NCI-H2227 treated with DMSO at 0.1 percent for 48 hours (cell line): ENCODE measurements around the gene CNGB1.
"Not testable (repeated sequence)": the region's sequence is repeated elsewhere in the genome, so short reads cannot be mapped to it uniquely, and the experiment has no call there.

ENCODE experiments used
- DNase-seq: peaks from one replicate; lab custom pipeline; 2025; lab: John Stamatoyannopoulos, UW

Gene CNGB1

GRCh38 chr16:57887711-57888110 is 83.2 kb downstream of the CNGB1 start:
- no peak for DNase-seq

GRCh38 chr16:57886427-57886826 is 84.5 kb downstream of the CNGB1 start:
- no peak for DNase-seq

DNA sequence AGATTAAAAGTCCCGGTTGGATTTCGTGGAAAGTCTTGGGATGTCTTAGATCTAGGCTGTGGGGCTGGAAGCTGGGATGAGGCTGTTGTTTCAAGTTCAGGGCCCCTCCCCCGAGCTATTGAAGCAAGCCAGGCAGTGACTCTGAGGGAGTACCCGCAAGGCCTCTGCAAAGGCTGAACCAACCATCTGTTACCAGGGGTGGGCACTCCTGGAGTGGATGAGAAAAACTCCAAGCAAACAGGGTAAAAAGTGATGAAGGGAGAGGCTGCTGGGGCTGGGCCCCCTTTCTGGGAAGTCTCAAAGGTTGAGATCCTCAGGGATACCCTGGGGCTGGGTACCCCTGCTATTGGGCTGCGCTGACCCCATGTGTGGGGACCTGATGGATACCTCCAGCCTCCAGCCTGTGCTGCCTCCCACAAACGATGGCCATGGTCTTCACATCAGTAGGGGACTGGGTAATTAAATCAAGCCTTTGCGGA is 86.2 kb downstream of the CNGB1 start:
- DNase-seq, result no peak

DNA sequence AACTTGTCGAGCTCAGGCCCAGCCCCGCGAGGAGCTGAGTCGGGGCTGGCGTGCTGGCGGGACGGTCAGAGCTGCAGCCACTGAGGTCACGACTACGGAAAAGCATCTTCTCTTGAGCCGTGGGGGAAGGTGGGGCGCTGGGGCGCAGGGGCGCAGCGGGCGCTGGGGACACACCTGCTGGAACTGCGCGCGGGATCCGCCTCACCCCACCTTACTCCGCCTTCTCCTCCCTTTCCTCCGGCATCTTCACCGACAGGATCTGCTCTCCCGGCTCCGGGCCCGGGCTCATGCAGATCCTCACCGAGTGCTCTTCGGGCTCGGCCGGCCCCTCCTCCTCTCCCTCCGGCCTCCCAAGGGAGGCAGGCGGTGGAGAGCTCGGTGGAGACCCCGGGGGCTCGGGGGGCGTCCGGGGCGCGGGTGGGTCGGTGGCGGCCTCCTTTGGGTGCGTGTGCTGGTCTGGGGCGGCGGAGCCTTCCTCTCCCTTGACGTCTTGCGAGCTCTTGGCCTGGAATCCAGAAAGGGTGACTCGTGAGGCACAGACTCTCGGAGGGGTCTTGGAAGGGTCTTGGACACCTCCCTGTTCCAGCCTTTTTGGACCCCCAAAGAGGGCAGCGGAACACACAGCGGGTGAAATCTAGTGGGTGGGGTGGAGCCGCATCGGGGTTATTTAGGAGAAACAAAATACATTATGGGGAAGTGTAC is 86.8 kb downstream of the CNGB1 start:
- no peak for DNase-seq

DNA sequence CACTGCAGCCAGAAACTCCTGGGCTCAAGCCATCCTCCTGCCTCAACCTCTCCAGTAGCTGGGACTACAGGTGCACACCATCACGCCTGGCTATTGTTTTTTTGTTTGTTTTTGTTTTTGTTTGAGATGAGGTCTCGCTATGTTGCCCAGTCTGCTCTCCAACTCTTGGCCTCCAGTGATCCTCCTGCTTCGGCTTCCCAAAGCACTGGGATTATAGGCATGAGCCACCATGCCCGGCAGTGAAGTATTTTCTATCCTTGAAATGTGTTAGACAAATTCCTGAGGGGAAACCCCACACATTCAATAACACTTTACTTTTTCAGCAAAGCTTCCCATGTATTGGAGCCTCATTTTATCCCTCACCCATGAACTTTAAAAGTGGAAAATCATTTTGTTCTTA is 87.4 kb downstream of the CNGB1 start:
- no peak for DNase-seq

DNA sequence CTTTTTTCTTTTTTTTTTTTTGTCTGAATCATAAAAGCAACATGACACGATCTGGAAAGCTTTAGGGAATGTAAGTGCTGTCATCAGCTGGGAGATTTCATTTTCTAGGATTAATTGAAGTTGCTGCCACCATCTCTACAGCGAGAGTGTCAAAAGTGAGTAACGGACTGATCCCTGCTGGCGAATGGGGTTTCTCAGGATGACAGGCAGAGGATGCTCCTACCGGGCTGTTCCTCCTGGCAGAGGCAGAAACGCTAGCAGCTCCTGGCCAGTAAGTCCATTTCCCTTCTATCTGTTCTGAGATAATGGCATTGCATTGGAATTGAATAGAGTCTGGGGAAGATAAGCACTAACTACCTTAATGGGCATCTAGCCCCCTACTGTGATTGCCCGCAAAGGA is 88.1 kb downstream of the CNGB1 start:
- no peak for DNase-seq

DNA sequence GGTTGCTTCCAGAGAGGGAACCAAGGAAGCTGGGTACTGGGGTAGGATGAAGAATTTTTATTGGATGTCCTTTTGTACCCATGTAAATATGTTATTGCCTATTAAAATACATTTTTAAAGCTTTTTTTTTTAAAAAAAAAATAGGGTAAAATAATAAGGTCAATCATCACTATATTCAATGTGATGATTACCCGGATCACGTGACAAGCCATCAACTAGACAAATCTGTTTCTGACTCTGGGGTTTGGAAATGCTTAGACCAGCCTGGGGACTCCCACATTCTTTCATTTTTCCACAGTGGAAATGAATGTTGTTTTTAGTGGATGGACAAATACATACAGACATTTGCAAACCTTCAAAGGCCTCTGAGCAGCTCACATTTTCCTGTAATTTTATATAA is 88.7 kb downstream of the CNGB1 start:
- DNase-seq, result no peak

DNA sequence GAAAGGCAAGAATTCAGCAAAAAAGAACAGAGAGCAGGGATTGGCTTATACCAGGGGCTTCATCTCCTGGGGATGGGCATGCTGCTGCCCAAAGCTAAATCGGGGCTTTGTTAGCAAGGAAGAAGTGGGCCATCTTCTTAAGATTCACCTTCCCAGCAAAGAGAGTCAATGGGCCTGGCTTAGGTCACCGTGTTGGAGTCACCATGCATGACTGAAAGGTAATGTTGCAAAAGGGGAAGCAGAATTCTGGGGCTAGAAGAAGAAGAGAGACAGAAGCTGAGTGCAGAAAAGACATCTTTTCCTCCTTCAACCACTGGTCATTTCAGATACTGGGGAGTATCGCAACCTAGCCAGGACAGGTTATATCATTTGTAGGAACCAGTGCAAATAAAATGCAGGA is 92.3 kb downstream of the CNGB1 start:
- DNase-seq, result no peak

DNA sequence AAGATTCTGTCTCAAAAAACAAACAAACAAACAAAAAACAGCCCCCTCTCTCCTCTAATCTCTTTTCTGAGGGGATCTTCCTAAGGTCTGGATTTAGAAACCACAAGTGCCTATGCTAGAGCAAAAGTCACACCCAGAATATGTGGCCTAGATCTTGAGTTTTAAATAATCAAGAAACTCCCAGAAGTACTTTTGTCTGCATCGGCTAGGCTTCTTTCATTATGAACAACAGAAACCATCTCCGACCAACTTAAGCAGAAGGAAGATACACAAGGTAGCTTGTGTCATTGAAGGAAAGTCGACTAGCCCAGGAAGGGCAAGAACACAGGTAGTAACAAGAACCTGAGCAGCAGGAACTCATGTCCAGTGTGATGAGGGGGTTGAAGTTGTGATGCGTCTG is 94.7 kb downstream of the CNGB1 start:
- DNase-seq, result no peak

DNA sequence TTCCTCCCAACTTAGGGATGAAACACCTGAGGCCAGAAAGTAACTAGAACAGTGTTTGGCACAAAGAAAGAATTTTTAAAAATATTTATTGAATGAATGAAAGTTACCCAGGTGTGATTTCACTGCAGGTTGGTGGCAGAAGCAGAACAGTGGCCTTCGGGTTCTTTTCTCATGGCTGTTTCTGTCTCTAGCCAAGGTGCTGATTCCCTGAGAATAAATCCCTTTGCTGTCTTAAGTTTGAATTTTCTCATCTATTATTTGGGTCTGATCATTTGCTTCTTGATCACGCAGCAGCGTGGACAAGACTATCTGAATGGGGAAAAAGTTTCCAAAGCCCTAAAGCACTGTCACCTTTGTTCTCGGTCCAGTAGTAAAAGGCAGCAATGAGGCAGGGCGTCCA is 95.6 kb downstream of the CNGB1 start:
- DNase-seq, result no peak

GRCh38 chr16:57873218-57873617 is 97.7 kb downstream of the CNGB1 start:
- DNase-seq, result no peak

DNA sequence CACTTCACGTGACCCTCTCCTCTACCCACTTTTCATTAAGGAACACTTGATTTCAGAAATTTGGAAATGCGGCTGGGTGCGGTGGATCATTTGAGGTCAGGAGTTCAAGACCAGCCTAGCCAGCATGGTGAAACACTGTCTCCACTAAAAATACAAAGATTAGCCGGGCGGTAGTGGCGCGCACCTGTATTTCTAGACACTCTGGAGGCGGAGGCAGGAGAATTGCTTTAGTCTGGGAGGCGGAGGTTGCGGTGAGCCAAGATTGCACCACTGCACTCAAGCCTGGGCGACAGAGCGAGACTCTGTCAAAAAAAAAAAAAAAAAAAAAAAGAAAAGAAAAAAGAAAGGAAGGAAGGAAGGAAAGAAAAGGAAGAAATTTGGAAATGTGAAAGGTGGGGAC is 98.2 kb downstream of the CNGB1 start:
- not testable (repeated sequence) for DNase-seq

- no peak for DNase-seq
These were observed 99.5 kb downstream of the CNGB1 start for GRCh38 chr16:57871456-57871855.

- no peak for DNase-seq
These were observed 100.0 kb downstream of the CNGB1 start for GRCh38 chr16:57870753-57871454.

DNA sequence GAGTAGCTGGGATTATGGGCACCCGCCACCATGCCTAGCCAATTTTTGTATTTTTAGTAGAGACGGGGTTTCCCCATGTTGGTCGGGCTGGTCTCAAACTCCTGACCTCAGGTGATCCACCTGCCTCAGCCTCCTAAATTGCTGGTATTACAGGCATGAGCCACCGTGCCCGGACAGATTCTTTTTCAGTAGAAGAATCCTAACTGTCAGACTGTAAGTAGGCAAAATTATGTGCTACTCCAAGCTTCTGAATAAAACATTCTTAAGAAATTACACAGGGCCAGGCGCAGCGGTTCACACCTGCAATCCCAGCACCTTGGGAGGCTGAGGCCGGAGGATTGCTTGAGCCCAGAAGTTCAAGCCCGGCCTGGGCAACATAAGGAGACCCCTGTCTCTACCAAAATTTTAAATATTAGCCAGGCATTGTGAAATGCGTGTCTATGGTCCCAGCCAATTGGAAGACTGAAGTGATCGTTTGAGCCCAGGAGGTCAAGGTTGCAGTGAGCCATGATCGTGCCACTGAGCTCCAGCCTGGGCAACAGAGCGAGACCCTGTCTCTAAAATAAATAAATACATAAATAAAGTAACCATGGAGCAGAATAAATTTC is 101.9 kb downstream of the CNGB1 start:
- no peak for DNase-seq

- DNase-seq, result peak; percentile 11
These were observed 103.8 kb downstream of the CNGB1 start for GRCh38 chr16:57867000-57867561.

GRCh38 chr16:57866529-57866918 is 104.4 kb downstream of the CNGB1 start:
- no peak for DNase-seq

GRCh38 chr16:57865746-57866528 is 105.0 kb downstream of the CNGB1 start:
- DNase-seq, result no peak

DNA sequence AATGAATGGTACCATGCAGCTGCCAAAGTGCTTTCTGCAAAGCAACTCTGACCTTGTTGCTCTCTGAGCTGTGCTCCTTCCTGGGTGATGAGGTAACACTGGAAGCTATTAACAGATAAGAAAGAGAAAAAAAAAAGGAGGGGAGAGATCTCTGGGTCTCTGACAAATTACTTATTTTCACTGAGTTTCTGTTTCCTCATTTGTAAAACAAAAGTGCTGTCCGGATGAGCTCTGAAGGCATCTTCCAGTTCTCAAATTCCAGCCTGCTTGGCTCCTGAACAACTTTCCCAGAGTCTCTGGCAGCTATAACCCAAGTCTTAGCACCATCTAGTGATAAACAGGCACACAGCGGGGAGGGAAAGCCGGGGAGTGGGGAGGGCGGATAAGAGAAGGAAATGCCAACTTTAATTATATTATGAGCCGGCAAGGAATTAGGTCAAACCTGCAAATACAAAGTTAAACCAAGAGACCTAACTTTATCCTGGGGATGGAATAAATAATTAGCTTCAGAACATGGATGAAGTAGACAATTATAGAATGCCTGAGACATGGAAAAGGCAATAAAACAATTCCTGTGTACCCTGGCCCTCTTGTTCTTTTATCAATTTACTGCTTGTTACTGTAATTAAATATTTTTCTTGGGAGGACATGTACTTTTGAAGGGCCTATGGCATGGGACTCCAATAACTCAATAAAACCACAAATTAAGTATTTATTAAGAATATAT is 107.3 kb downstream of the CNGB1 start:
- peak; percentile 10 for DNase-seq

- DNase-seq, result no peak
These were observed 108.1 kb downstream of the CNGB1 start for GRCh38 chr16:57862698-57863433.

- peak; percentile 94 for DNase-seq
These were observed 111.6 kb downstream of the CNGB1 start for GRCh38 chr16:57859331-57859730.
